GM21528 (cell line): ENCODE data around the gene MSLN.
A peak's percentile ranks its signal among the peaks of the same experiment; 100 is the strongest.

ENCODE experiments used
- ATAC-seq: cut with Tn5 transposase; IDR thresholded peaks from one replicate; pipeline ENCODE4 v1.9.1; 2021; ENCODE audit warnings: mild to moderate bottlenecking, moderate library complexity; ENCODE audit not compliant: unreplicated experiment, low FRiP score

MSLN gene

GRCh38 chr16:787978-788398, 27.5 kb downstream of the MSLN start, which contains the start of gene RPUSD1:
TSS of gene RPUSD1 (minus strand) at chr16:788381. CDS start at chr16:787737, 644 bp downstream.
- ATAC-seq: peak; percentile 39

GRCh38 chr16:788399-789126, 28.0 kb downstream of the MSLN start, which contains the start of gene CHTF18:
TSS of gene CHTF18 (plus strand) at chr16:788620. CDS start at chr16:788685, 65 bp downstream.
- peak; percentile 64 for ATAC-seq

- no peak for ATAC-seq
Observed at GRCh38 chr16:789191-789850, 28.8 kb downstream of the MSLN start.

- no peak for ATAC-seq
Observed at GRCh38 chr16:790086-790485, 29.6 kb downstream of the MSLN start.

- ATAC-seq: no peak
Observed at GRCh38 chr16:791131-791530, 30.6 kb downstream of the MSLN start.

GRCh38 chr16:792221-792995, 31.9 kb downstream of the MSLN start:
- no peak for ATAC-seq

- ATAC-seq: no peak
Observed at GRCh38 chr16:793414-793813, 32.9 kb downstream of the MSLN start.

GRCh38 chr16:794091-794822, 33.7 kb downstream of the MSLN start:
- ATAC-seq: no peak

GRCh38 chr16:794853-795466, 34.4 kb downstream of the MSLN start:
- ATAC-seq: no peak

GRCh38 chr16:795580-796229, 35.2 kb downstream of the MSLN start:
- ATAC-seq: no peak

- no peak for ATAC-seq
Observed at GRCh38 chr16:796296-797119, 36.0 kb downstream of the MSLN start.

- no peak for ATAC-seq
Observed at GRCh38 chr16:797120-797420, 36.5 kb downstream of the MSLN start.

GRCh38 chr16:797686-798085, 37.2 kb downstream of the MSLN start:
- ATAC-seq: no peak

GRCh38 chr16:798666-799065, 38.1 kb downstream of the MSLN start:
- no peak for ATAC-seq

- no peak for ATAC-seq
Observed at GRCh38 chr16:799111-799947, 38.8 kb downstream of the MSLN start.

GRCh38 chr16:799948-800833, 39.7 kb downstream of the MSLN start, which contains the start of gene GNG13:
TSS of gene GNG13 (minus strand) at chr16:800734. CDS start at chr16:799077, 1,657 bp downstream.
- ATAC-seq: no peak
